Activated gamma-delta T cell (primary cell): ENCODE data around the gene ITM2B.

ENCODE experiments used
- DNase-seq: peaks from one replicate; lab custom pipeline; 2025; lab: John Stamatoyannopoulos, UW

The ITM2B gene

DNA sequence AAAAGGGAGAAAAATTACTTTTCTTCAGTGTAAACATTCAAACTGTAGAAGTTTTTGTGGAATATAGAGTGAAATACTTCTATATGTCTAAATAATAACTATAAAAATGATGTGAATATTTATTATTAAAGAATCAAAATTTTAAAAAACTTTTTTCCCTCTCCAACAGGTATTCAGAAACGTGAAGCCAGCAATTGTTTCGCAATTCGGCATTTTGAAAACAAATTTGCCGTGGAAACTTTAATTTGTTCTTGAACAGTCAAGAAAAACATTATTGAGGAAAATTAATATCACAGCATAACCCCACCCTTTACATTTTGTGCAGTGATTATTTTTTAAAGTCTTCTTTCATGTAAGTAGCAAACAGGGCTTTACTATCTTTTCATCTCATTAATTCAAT, 28.0 kb downstream of the ITM2B start:
- no peak for DNase-seq

- DNase-seq = no peak
Measured at GRCh38 chr13:48263196-48263595, 30.2 kb downstream of the ITM2B start.

- DNase-seq = no peak
Measured at GRCh38 chr13:48264058-48264457, 31.1 kb downstream of the ITM2B start.

DNA sequence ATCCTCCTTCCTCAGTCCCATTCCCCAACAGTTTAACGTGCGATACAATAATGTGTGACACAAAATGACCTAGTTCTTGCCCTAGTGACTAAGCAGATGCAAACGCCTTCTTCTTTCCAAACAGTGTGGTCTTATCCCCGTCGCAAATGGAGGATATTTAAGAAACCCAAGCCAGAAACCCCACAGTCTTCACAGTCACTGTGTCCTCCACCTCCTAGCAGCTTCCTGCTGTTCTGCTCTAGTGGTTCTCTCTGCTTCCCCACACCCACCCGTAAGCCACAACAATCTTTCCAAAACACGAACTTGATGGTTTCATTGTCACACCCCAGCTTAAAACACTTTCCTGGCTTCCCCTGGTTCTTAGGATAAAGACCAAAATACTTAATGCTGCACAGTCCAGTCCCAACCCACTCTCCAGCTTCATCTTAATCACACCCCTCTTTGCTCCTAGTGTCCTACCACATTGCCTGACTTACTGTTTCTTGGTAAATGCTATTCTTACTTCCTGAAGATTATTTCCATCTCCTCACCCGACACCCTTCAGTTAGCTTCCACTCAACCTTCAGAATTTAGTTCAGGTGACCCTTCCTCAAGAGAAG, 32.3 kb downstream of the ITM2B start:
- DNase-seq = no peak

DNA sequence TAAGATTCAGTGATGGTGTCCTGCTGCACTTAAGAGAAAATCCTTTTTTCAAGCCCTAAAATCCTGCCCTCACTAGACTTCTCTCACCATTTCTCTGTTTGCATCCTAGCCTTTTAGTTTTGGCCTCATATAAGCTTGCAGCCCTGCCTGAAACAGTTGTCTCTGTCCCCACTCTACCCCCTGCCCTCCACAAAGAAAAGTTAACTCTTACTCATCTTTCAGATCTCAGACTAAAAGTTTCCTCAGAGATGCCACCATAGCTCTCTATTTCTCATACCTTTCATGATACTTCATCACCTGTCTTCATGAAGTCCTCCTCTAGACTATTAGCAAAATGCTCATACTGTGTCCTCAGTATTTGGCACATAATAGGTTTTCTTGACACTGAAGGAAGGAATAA, 33.1 kb downstream of the ITM2B start:
- DNase-seq = no peak

GRCh38 chr13:48266701-48267639, 34.0 kb downstream of the ITM2B start:
- DNase-seq = no peak

DNA sequence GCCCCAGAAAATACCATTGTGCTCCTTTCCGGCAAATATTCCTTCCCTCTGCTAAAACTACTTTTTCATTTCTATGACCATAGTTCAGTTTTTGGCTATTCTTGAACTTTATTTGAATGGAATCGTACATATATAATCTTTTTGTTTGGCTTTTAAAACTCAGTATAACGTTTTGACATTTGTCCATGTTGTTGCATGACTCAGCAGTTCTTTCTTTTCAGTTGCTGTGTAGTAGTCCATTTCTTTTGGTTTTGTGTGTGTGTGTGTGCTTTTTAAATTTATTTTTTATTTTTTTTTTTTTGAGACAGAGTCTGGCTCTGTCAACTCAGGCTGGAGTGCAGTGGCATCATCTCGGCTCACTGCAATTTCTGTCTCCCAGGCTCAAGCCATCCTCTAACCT, 35.0 kb downstream of the ITM2B start:
- no peak for DNase-seq

- DNase-seq = no peak
Measured at GRCh38 chr13:48273346-48273745, 40.3 kb downstream of the ITM2B start.

- DNase-seq = no peak
Measured at GRCh38 chr13:48275507-48275906, 42.5 kb downstream of the ITM2B start.

DNA sequence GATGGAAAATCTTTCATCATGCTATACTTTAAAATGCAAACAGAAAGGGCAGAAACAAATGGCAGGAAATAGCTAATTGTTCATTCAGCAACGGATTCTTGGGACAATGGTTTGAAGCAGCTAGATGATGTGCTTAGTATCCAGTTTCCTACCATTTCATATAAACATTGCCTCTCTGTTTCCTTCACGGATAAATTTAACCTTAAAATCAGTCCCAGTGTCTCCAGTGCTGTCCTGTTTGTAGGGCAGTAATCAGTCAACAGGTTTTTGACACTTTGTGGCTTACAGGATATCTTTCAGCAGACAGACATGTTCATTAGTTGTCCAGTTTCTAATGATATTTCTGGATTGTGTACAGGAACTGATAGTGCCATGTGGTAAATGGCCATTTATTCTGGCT, 45.8 kb downstream of the ITM2B start:
- no peak for DNase-seq

DNA sequence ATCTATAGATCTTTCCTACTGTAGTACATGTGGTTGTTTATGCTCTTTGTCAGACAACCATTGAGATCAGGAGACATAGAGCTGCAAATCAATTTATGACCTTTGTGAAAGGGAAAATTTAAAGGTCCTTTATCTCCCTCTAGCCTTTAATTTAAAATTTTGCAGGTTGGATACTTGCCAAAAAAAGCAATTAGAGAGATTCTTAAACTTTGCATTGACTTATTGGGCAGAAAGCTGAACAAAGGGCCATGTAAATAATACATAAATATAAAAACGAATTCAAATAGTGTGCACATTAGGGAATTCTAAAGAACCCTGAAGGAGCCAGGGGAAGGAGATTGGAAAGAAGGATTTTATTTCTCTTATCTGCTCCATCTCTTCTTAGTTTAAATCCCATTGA, 48.5 kb downstream of the ITM2B start:
- DNase-seq = no peak

DNA sequence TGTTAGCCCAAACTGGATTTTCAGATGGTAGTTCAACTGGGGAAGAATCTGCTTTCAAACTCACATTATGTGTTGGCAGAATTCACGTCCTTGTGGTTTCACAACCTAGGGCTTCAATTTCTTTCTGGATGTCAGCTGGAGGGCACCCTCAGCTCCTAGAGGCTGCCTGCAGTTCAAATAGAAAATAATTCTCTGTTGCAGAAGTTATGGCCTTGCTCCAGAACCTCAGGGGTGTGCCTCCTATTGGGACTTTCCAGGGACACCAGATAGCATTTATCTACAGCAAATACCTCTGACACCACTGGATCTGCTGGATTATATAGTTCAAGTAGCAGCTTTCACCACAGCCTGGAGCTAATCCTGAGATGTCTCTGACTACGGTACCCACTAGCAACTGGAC, 58.7 kb downstream of the ITM2B start:
- DNase-seq = no peak

GRCh38 chr13:48292650-48293049, 59.6 kb downstream of the ITM2B start:
- no peak for DNase-seq

GRCh38 chr13:48294653-48295052, 61.6 kb downstream of the ITM2B start:
- DNase-seq = no peak

DNA sequence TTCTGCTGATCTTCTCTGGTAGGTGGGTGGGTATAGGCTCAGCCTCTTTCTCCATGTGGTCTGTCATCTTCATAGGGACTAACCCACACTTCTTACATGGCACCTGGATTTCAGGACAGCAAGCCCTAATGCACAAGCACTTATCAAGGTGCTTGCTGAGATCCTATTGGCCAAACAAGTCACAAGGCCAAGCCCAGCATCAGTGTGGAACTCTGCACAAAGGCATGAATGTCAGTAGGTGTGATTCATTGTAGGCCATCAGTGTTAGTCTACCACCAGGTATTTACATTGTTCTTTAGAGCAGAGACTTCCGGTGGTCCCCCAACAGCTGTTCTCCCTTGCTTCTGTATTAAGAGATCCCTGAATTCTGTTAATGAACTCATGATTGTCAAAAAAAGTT, 62.3 kb downstream of the ITM2B start:
- no peak for DNase-seq

GRCh38 chr13:48296528-48296927, 63.5 kb downstream of the ITM2B start:
- no peak for DNase-seq

GRCh38 chr13:48297131-48297786, 64.3 kb downstream of the ITM2B start:
- DNase-seq = no peak

- no peak for DNase-seq
Measured at GRCh38 chr13:48299591-48299990, 66.6 kb downstream of the ITM2B start.

DNA sequence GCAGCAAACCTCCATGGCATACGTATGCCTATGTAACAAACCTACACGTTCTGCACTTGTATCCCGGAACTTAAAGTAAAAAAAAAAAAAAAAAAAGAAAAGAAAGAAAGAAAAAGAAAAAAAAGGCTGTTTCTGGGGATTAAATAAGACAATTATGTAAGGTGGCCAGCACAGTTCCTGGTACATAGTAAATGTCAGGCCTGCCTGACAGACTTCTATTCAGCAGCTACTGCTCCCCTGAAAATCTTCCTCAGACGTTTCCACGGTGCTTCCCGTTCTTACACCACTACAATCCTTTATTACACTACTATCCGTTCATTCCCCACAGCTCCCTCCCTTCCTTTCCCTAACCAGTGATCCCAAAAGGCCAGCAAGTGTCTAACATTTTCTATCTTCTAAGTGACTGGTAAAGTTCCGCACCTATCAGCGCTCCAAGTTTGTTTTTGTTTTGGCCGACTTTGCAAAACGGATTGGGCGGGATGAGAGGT, 69.9 kb downstream of the ITM2B start:
- no peak for DNase-seq

DNA sequence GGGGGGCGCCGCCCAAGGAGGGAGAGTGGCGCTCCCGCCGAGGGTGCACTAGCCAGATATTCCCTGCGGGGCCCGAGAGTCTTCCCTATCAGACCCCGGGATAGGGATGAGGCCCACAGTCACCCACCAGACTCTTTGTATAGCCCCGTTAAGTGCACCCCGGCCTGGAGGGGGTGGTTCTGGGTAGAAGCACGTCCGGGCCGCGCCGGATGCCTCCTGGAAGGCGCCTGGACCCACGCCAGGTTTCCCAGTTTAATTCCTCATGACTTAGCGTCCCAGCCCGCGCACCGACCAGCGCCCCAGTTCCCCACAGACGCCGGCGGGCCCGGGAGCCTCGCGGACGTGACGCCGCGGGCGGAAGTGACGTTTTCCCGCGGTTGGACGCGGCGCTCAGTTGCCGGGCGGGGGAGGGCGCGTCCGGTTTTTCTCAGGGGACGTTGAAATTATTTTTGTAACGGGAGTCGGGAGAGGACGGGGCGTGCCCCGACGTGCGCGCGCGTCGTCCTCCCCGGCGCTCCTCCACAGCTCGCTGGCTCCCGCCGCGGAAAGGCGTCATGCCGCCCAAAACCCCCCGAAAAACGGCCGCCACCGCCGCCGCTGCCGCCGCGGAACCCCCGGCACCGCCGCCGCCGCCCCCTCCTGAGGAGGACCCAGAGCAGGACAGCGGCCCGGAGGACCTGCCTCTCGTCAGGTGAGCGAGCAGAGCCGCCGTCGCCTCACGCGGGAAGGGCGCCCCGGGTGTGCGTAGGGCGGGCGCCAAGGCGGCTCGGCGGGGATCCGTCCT, 70.5 kb downstream of the ITM2B start, which contains the start of gene RB1:
RB1 (plus strand) TSS at position 393 of the 784 bp plus-strand sequence; CDS start at position 555, 162 bp downstream.
- peak; percentile 88 for DNase-seq

- no peak for DNase-seq
Measured at GRCh38 chr13:48304143-48304876, 71.3 kb downstream of the ITM2B start.
